Suppressor macrophage treated with lipopolysaccharide for 1 hour (primary cell): ENCODE measurements around the gene STX1B.

Experiments
- DNase-seq, 3 donors: peaks; one replicate each; pipeline ENCODE4 v3.0.0-alpha.2; 2020 to 2022

The STX1B gene

GRCh38 chr16:30996324-30996984 is 14.0 kb downstream of the STX1B start:
- DNase-seq: peak in 2 of 3 donors; percentile 24 to 30

DNA sequence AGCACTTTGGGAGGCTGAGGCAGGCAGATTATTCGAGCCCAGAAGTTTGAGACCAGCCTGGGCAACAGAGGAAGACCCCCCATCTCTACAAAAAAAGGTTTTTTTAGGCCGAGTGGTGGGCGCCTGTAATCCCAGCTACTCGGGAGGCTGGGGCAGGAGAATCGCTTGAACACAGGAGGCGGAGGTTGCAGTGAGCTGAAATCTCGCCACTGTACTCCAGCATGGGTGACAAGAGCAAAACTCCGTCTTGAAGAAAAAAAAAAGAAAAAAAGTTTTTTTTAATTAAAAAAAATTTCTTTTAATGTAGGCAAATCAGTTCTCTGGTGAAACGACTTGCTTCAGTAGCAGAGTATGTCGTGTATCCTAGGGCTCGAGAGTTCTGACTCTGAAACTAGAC is 14.5 kb downstream of the STX1B start:
- DNase-seq: no peak

- no peak for DNase-seq
Measured at GRCh38 chr16:30992931-30993816, 17.3 kb downstream of the STX1B start.

GRCh38 chr16:30992276-30992780 is 18.1 kb downstream of the STX1B start:
- no peak for DNase-seq

- DNase-seq: no peak
Measured at GRCh38 chr16:30991052-30991451, 19.4 kb downstream of the STX1B start.

GRCh38 chr16:30990105-30990504 is 20.3 kb downstream of the STX1B start:
- DNase-seq: no peak

- DNase-seq: no peak
Measured at GRCh38 chr16:30989469-30990047, 20.9 kb downstream of the STX1B start.

DNA sequence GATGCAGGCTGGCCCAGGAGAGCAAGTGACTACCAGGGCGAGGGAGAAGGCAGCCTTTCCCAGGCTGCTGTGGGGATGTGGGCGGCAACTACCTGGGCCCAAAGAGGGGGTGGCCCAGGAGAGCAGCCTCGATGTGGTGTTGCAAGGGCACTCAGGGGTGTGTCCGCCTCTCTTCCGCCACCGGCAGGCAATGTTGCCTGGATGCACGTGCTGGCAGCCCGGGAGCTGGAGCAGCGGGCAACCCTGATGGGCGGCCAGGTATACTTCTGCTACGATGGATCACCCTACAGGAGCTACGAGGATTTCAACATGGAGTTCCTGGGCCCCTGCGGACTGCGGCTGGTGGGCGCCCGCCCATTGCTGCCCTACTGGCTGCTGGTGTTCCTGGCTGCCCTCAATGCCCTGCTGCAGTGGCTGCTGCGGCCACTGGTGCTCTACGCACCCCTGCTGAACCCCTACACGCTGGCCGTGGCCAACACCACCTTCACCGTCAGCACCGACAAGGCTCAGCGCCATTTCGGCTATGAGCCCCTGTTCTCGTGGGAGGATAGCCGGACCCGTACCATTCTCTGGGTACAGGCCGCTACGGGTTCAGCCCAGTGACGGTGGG is 22.8 kb downstream of the STX1B start:
- DNase-seq: no peak

DNA sequence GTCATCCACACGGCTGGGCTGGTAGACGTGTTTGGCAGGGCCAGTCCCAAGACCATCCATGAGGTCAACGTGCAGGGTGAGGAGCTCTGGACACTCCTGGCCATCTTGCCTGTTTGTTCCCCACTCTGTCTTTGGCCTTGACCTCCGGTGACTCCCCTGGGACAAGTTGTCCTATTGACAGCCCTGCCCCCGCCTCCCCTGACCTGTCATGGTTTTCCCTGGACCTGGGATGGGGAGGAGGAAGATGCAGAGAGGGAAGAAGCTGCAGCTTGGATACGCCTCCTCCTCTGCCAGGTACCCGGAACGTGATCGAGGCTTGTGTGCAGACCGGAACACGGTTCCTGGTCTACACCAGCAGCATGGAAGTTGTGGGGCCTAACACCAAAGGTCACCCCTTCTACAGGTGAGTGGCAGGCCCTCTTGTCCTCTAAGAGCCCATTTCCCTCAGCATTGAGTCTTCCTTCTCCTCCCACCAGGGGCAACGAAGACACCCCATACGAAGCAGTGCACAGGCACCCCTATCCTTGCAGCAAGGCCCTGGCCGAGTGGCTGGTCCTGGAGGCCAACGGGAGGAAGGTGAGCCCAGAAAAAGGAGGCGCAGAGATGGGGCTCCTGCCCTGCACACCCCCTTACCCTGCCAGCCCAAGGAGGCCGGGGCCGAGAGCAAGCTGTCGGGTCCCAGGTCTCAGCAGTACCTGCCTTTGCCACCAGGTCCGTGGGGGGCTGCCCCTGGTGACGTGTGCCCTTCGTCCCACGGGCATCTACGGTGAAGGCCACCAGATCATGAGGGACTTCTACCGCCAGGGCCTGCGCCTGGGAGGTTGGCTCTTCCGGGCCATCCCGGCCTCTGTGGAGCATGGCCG is 24.1 kb downstream of the STX1B start:
- DNase-seq: no peak

- no peak for DNase-seq
Measured at GRCh38 chr16:30985401-30986128, 24.9 kb downstream of the STX1B start.

DNA sequence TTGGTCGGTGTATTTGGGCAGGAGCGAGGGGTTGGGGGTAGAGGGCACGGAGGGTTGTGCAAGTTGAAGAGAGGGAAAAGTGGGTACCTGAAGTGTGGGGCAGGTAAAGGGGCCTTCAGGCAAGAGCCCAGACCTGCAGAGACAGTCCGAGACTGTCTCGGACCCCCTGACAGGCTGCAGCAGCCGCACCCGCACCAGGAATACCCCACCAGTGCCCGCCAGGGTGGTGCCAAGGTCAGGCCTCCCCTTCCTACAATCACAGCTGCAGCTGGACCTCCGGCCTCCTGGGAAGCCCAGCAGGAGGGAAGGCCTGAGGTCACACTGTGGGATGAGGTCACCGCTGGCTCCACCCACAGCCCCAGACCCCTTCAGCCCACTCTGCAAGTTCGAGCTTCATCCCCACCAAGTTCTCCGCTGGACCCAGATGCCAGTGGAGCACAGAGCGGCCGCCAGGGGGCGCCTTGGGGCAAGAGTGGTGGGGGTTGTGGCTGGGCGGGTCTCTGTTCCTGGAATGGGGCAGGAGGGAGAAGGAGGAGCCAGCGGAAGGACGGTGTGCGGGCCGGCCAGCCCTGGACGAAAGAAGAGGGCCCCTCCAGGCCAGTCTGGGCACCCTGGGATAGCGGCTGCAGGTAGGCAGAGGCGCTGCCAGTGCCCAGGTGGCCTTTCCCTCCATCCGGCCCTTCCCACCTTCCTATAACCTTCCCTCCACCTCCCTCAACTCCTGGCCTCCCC is 25.6 kb downstream of the STX1B start, which contains the start of gene HSD3B7:
HSD3B7 (plus strand) TSS at position 539 of the 732 bp plus-strand sequence. CDS start 452 bp downstream, outside the sequence.
- DNase-seq: peak; percentile 83 to 96 (median 92)

GRCh38 chr16:30983898-30984610 is 26.4 kb downstream of the STX1B start:
- DNase-seq: no peak

DNA sequence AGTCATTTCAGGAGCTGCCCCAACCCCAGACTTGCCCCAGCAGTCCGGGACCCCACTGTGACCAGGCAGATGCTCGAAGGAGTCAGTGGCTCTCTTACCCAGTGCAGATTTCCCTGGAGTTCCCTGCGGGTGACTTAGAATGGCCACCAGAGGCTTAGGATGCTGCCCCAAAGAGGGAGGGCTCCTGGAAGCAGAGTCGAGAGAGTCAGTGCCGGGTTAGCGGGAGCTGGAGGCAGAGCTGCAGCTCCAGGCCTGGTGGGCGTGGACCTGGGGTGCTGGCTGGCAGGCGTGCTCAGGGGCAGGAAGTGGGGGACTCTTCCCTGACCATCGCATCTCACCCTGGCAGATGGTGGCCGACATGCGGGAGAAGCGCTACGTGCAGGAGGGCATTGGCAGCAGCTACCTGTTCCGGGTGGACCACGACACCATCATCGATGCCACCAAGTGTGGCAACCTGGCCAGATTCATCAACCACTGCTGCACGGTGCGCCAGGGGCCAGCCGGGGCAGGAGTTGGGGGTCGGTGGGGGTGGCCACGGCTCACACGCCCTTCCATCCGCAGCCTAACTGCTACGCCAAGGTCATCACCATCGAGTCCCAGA is 27.0 kb downstream of the STX1B start:
- no peak for DNase-seq

DNA sequence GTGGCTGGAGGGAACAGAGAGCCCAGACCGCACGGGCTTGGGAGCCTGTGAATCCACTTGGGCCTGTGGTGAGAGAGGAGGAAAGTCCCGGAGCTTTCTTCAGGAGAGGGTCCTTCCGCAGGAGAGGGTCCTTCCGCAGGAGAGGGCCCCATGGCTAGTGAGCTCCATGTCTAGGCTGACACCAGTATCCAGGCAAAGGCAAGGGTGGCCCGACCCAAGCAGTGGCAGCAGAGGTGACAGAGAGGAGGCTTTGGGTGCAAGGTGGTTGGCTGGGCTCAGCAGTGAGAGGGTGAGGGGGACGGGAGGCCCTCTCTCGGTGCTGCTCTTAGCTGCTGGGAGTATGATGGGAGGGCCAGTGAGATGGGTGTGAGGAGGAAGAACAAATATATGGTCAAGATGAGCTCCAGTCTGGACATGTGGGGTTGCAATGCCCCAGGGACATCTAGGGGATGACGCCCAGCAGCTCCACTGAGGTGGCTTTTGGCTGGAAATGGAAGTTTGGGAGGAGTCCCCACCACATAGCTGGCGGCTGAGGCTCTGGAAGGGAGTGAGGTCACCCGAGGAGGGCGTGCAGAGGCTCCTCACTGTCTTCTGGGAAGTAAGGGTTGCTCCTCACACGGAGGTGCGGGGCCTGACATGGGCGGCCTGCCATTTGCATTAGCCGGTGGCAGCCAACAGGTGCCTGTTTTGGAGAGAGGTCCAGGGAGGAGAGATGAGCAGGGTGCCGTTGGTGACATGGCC is 27.7 kb downstream of the STX1B start:
- no peak for DNase-seq

DNA sequence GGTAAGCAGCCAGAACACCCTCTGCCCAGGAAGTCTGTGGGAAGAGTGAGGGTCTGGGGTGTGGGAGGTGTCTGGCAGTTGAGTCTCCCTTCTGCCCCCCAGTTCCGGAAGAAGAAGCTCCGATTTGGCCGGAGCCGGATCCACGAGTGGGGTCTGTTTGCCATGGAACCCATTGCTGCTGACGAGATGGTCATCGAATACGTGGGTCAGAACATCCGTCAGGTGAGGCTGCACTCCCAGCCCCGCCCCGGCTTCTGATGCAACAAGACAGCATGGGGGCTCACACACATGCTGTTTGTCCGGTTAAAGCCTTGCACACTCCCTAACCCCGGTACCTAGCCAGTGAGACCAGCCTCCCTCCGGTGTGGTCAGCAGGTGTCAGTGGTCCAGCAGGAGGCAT is 29.5 kb downstream of the STX1B start:
- no peak for DNase-seq

DNA sequence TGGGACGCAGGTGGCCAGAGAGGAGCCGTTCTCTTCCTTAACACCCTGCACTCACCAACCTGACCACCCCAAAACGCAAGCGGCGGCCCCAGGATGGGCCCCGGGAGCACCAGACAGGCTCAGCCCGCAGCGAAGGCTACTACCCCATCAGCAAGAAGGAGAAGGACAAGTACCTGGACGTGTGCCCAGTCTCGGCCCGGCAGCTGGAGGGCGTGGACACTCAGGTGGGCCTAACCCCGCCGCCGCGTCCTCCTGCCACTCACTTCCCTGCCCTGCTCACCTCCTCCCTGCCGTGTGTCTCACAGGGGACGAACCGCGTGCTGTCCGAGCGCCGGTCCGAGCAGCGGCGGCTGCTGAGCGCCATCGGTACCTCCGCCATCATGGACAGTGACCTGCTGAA is 30.0 kb downstream of the STX1B start:
- no peak for DNase-seq

DNA sequence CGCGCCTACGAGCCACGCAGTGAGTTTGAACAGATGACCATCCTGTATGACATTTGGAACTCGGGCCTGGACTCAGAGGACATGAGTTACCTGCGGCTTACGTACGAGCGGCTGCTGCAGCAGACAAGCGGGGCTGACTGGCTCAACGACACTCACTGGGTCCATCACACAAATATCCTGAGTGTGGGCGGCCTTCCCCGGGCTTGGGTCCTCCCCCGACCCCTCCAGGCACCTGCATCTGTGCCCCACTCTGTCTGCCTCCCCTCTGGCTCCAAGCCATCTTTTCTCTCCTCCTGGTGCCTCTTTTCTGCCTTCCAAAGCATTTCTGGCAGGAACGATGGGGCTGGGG is 30.4 kb downstream of the STX1B start:
- DNase-seq: no peak

DNA sequence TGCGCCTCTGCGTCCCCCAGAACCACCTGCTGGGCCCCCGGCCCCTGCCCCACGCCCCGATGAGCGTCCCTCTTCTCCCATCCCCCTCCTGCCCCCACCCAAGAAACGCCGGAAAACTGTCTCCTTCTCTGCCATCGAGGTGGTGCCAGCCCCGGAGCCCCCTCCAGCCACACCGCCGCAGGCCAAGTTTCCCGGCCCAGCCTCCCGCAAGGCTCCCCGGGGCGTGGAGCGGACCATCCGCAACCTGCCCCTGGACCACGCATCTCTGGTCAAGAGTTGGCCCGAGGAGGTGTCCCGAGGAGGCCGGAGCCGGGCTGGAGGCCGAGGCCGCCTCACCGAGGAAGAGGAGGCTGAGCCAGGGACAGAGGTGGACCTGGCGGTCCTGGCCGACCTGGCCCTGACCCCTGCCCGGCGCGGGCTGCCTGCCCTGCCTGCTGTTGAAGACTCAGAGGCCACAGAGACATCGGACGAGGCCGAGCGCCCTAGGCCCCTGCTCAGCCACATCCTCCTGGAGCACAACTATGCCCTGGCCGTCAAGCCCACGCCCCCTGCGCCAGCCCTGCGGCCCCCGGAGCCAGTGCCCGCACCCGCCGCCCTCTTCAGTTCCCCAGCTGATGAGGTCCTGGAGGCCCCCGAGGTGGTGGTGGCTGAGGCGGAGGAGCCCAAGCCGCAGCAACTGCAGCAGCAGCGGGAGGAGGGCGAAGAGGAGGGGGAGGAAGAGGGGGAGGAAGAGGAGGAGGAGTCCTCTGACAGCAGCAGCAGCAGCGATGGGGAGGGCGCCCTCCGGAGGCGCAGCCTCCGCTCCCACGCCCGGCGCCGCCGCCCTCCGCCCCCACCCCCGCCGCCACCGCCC is 31.0 kb downstream of the STX1B start:
- no peak for DNase-seq
